Ascending aorta (tissue), 2 donors: ENCODE results near the gene SH3PXD2A. TPM values are rescaled to one million over a fixed set of nuclear protein-coding genes. Genes with fewer than 3 reads are reported as not detected.

ENCODE experiments used
- DNase-seq, 2 donors: peaks; one replicate each; pipeline ENCODE4 v3.0.0-alpha.2; 2019; ENCODE audit warnings: low spot score in 2 of 2
- H3K27ac ChIP-seq, 2 donors: fragments of 200-600 bp; sonication (generic); one replicate each; pipeline ENCODE4 v1.5.1; 2016 to 2017; ENCODE audit warnings: mild to moderate bottlenecking in 1 of 2
- H3K27me3 ChIP-seq: fragments of 200-600 bp; sonication (generic); one replicate; pipeline ENCODE4 v1.5.1; 2017
- H3K36me3 ChIP-seq, 2 donors: fragments of 200-600 bp; sonication (generic); one replicate each; pipeline ENCODE4 v1.5.1; 2016
- H3K4me1 ChIP-seq, 2 donors: fragments of 200-600 bp; sonication (generic); one replicate each; pipeline ENCODE4 v1.5.1; 2016 to 2017; ENCODE audit warnings: mild to moderate bottlenecking in 1 of 2
- H3K4me3 ChIP-seq, 2 donors: fragments of 200-600 bp; sonication (generic); one replicate each; pipeline ENCODE4 v1.5.1; 2016 to 2017; ENCODE audit warnings: mild to moderate bottlenecking in 1 of 2
- H3K9me3 ChIP-seq, 2 donors: fragments of 200-600 bp; sonication (generic); one replicate each; pipeline ENCODE4 v1.5.1; 2016
- intact Hi-C: fragments of 100-400 bp; cut with DNase I; formaldehyde crosslinking; loops from one replicate; pipeline ENCODE4 v1.15.1; 2023
- total RNA-seq: library from RNA; depleted of rRNA; stranded (reverse); fragments of >200 nt; gene quantifications from one replicate; pipeline ENCODE4 v1.1.0, GENCODE V29; 2016
- TF ChIP-seq, protein P1 (sequence below), 3 experiments: fragments of 200-600 bp in 2 of 3; fragments of 450-650 bp in 1 of 3; sonication (generic) in 2 of 3; IDR thresholded peaks; one replicate each; pipeline ENCODE4 v1.5.1; 2016 to 2019; ENCODE audit warnings: antibody characterized with exemption in 3 of 3, mild to moderate bottlenecking in 1 of 3, moderate library complexity in 1 of 3

Gene SH3PXD2A
- total RNA-seq, 1 donor from 2014 or later: 50.0 TPM

- no peak overlapping the region for H3K27ac ChIP-seq
- H3K4me3 ChIP-seq: no peak overlapping the region
- no peaks in the 10 kb centered on the region for H3K27me3 ChIP-seq
- no peak for DNase-seq
- H3K36me3 ChIP-seq: peaks cover 5 to 13% of the 10 kb centered on the region in 2 donors
- peaks cover 0 to 2% of the 10 kb centered on the region in 2 donors for H3K4me1 ChIP-seq
- intact Hi-C loops: no loop called here
- TF ChIP-seq, protein P1, sequence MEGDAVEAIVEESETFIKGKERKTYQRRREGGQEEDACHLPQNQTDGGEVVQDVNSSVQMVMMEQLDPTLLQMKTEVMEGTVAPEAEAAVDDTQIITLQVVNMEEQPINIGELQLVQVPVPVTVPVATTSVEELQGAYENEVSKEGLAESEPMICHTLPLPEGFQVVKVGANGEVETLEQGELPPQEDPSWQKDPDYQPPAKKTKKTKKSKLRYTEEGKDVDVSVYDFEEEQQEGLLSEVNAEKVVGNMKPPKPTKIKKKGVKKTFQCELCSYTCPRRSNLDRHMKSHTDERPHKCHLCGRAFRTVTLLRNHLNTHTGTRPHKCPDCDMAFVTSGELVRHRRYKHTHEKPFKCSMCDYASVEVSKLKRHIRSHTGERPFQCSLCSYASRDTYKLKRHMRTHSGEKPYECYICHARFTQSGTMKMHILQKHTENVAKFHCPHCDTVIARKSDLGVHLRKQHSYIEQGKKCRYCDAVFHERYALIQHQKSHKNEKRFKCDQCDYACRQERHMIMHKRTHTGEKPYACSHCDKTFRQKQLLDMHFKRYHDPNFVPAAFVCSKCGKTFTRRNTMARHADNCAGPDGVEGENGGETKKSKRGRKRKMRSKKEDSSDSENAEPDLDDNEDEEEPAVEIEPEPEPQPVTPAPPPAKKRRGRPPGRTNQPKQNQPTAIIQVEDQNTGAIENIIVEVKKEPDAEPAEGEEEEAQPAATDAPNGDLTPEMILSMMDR (IDR thresholded peaks at IDR 0.05): no peak
- H3K9me3 ChIP-seq: no peaks in the 10 kb centered on the region
These were observed 131.3 kb downstream of the SH3PXD2A start for GRCh38 chr10:103724074-103724473.

GRCh38 chr10:103723557-103723956, 131.8 kb downstream of the SH3PXD2A start:
- Histone ChIP-seq H3K27ac (no peak overlapping the region), H3K4me3 (no peak overlapping the region), H3K9me3 (no peaks in the 10 kb centered on the region), H3K4me1 (peaks cover 0 to 2% of the 10 kb centered on the region in 2 donors), H3K27me3 (no peaks in the 10 kb centered on the region), H3K36me3 (peaks cover 5 to 15% of the 10 kb centered on the region in 2 donors)
- TF ChIP-seq, protein P1 (IDR thresholded peaks at IDR 0.05): no peak
- intact Hi-C loops: no loop called here
- DNase-seq: no peak

DNA sequence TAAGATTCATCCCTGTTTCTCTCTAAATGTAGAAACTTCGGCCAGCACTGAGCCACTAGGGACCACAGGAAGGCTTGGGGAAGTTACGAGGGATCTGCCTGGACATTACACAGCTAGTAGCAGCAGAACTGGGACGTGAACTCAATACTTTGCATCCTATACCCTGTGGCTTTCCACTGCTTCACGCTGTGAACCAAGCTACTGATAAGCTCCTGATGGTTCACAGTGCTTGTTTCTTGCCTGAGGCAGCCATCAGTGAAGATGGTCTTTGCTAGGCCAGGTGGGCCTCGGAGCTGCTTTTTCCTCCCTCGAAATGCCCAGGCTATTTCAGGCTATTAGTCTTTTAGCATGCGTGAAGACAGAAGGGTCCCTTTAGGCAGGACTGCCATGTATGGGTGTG, 132.7 kb downstream of the SH3PXD2A start:
- intact Hi-C loops: no loop called here
- TF ChIP-seq, protein P1 (IDR thresholded peaks at IDR 0.05): no peak
- Histone ChIP-seq H3K9me3 (no peaks in the 10 kb centered on the region), H3K27me3 (no peaks in the 10 kb centered on the region), H3K27ac (no peak overlapping the region), H3K4me1 (peaks cover 0 to 2% of the 10 kb centered on the region in 2 donors), H3K4me3 (no peak overlapping the region), H3K36me3 (peaks cover 5 to 15% of the 10 kb centered on the region in 2 donors)
- no peak for DNase-seq

DNA sequence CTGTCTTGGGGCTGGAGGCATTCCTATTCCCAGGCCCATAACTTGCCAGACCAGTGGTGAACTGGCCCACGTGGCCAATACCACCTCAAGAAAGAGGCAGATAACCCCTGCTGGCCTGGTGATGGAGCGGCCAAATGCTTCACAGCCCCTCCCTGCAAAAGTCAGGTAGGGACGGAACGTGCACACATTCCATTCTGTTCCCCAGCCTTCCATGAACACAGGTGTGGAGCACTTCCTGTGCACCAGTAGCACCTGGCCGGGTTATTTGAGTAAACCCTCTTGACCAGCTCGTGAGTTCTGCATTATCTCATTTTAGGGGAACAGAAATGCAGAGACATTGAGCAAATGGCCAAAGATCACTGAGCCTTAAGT, 134.4 kb downstream of the SH3PXD2A start:
- no peak overlapping the region for H3K4me3 ChIP-seq
- intact Hi-C loops: no loop called here
- TF ChIP-seq, protein P1 (IDR thresholded peaks at IDR 0.05): no peak
- peaks cover 5 to 15% of the 10 kb centered on the region in 2 donors for H3K36me3 ChIP-seq
- no peak for DNase-seq
- H3K4me1 ChIP-seq: no peaks in the 10 kb centered on the region
- no peak overlapping the region for H3K27ac ChIP-seq
- H3K27me3 ChIP-seq: no peaks in the 10 kb centered on the region
- H3K9me3 ChIP-seq: no peaks in the 10 kb centered on the region

DNA sequence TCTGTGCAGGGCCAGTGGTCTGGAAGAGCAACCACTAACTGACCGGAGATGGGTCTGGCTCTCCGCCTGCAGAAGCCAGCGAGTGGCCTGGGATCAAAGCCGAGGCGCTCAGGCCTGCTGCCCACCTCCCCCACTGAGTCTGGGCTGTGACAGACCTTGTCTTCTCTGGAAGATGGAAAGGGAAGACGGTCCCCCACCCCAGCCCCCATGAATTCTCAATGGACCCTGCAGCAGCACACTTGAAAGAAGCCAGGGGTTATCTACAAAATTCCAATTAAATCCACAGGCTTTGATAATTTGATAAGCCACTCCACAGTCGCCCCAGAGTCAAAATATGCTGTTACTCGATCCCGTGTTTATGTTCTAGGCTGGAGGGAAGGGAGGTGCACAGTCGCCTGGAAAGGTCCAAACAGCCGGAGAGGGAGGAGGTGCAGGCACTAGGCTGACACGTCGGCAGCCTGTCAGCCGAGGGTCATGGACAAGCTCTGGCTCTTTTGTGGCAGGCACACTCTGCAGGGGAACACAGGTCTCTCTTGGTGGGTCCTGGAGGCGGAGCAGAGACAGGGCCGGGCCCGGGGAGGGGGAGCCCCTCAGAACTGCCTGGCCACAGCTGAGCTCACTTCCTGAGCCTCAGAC, 134.9 kb downstream of the SH3PXD2A start:
- Histone ChIP-seq H3K4me1 (no peaks in the 10 kb centered on the region), H3K27ac (no peak overlapping the region), H3K27me3 (no peaks in the 10 kb centered on the region), H3K9me3 (no peaks in the 10 kb centered on the region), H3K36me3 (peaks cover 5 to 15% of the 10 kb centered on the region in 2 donors), H3K4me3 (no peak overlapping the region)
- no peak for DNase-seq
- intact Hi-C loops: no loop called here
- TF ChIP-seq, protein P1 (IDR thresholded peaks at IDR 0.05): no peak

DNA sequence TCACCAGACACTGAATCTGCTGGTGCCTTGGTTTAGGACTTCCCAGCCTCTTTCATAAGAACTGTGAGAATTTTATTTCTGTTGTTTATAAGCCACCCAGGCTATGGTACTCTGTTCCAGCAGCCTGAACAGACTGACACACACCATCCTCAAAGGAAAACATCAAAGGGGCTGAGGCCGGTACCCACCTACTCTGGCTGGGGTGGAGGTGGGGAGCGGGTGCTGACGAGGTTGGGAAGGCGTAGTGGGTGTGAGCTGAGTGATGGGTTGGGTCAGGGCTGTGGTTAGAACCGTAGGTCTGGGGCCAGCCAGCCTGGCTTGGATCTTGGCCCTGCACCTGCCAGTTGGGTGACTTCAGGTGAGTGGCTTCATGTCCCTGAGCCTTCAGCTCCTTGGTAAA, 136.3 kb downstream of the SH3PXD2A start:
- Histone ChIP-seq H3K4me3 (no peak overlapping the region), H3K36me3 (peaks cover 5 to 15% of the 10 kb centered on the region in 2 donors), H3K9me3 (no peaks in the 10 kb centered on the region), H3K27ac (no peak overlapping the region), H3K4me1 (no peaks in the 10 kb centered on the region), H3K27me3 (no peaks in the 10 kb centered on the region)
- TF ChIP-seq, protein P1 (IDR thresholded peaks at IDR 0.05): no peak
- intact Hi-C loops: no loop called here
- DNase-seq: no peak
